NCI-H748 treated with DMSO at 0.1 percent for 48 hours (cell line): ENCODE measurements around the gene CST8.
A peak's percentile ranks its signal among the peaks of the same experiment; 100 is the strongest.
"Not testable (repeated sequence)": the region's sequence is repeated elsewhere in the genome, so short reads cannot be mapped to it uniquely, and the experiment has no call there.

ENCODE experiments used
- DNase-seq: peaks from one replicate; lab custom pipeline; 2025; lab: John Stamatoyannopoulos, UW

CST8 gene

GRCh38 chr20:23490817-23491216 lies at the start of gene CST8:
TSS of gene CST8 (plus strand) at chr20:23491117. CDS start at chr20:23491668, 551 bp downstream.
- DNase-seq, result no peak

- DNase-seq, result peak; percentile 72
These were observed 49.0 kb upstream of the CST8 start for GRCh38 chr20:23441850-23442313.

- DNase-seq, result no peak
These were observed 48.5 kb upstream of the CST8 start for GRCh38 chr20:23442436-23442835.

- DNase-seq, result no peak
These were observed 46.1 kb upstream of the CST8 start for GRCh38 chr20:23444859-23445258.

GRCh38 chr20:23445596-23446217 lies 45.2 kb upstream of the CST8 start:
- no peak for DNase-seq

- DNase-seq, result peak; percentile 54
These were observed 44.4 kb upstream of the CST8 start for GRCh38 chr20:23446505-23446904.

GRCh38 chr20:23448167-23448566 lies 42.8 kb upstream of the CST8 start:
- DNase-seq, result no peak

GRCh38 chr20:23449421-23449820 lies 41.5 kb upstream of the CST8 start:
- DNase-seq, result no peak

GRCh38 chr20:23450877-23451276 lies 40.0 kb upstream of the CST8 start:
- DNase-seq, result no peak

GRCh38 chr20:23451956-23452487 lies 38.9 kb upstream of the CST8 start:
- DNase-seq, result no peak

- DNase-seq, result no peak
These were observed 38.1 kb upstream of the CST8 start, which contains the start of gene CST11 for GRCh38 chr20:23452776-23453175. TSS of gene CST11 (minus strand) at chr20:23452876. CDS start at chr20:23452811, 65 bp downstream.

- DNase-seq, result no peak
These were observed 37.1 kb upstream of the CST8 start for GRCh38 chr20:23453549-23454543.

GRCh38 chr20:23454816-23455215 lies 36.1 kb upstream of the CST8 start:
- no peak for DNase-seq

GRCh38 chr20:23455639-23456038 lies 35.3 kb upstream of the CST8 start:
- no peak for DNase-seq

- no peak for DNase-seq
These were observed 34.5 kb upstream of the CST8 start for GRCh38 chr20:23456409-23456808.

GRCh38 chr20:23456873-23457272 lies 34.0 kb upstream of the CST8 start:
- DNase-seq, result no peak

- no peak for DNase-seq
These were observed 31.3 kb upstream of the CST8 start for GRCh38 chr20:23459461-23460150.

- no peak for DNase-seq
These were observed 29.7 kb upstream of the CST8 start for GRCh38 chr20:23461180-23461579.

GRCh38 chr20:23466961-23467360 lies 24.0 kb upstream of the CST8 start:
- DNase-seq, result not testable (repeated sequence)

GRCh38 chr20:23472306-23472705 lies 18.6 kb upstream of the CST8 start:
- DNase-seq, result not testable (repeated sequence)

- not testable (repeated sequence) for DNase-seq
These were observed 17.6 kb upstream of the CST8 start for GRCh38 chr20:23473293-23473692.

GRCh38 chr20:23475395-23475794 lies 15.5 kb upstream of the CST8 start:
- no peak for DNase-seq
